ENCODE results near the gene SNX5. TPM values are rescaled to one million over a fixed set of nuclear protein-coding genes. Genes with fewer than 3 reads are reported as not detected.

SNX5 gene
- total and polyA plus RNA-seq, 2 donors (not counting 1 experiment from before 2014, with no cell fraction given): 97.8 to 128 TPM

DNA sequence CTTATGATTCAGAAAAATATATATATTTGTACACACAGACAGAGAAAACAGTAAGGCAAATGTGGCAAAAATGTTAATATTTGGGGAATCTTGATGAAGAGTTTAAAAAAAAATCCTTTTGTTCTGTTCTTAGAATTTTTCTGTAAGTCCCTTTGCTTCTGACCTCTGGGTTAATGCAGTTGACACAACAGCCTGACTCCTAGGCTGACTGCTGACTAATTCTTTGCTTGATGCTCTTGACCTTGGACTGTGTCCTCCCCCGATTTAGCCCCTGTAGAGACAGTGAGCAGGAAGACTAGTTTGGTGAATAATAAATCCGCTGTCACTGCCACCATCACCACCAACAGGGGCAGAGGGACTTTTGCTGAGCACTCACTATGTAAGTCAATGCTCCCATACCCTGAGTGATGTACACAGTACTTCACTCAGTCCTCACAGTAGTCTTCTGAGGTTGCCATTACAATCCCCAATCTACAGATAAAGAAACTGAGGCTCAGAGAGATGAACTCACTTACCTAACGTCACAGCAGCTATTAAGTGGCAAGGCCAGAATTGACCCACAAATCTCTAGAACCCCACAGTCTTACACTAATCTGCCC lies 71.7 kb downstream of the SNX5 start:
- DNase-seq (no peak), ATAC-seq (ENCODE audit: low read depth) (no peak)
- intact Hi-C loops (cut with micrococcal nuclease): loop anchor here (5.0 kb wide), 1 partner anchor 40 kb away; no protein-coding TSS in a partner anchor
- Mint-ChIP-seq H3K27ac (no peak overlapping the region), H3K9me3 (ENCODE audit: insufficient read depth) (no peaks in the 10 kb centered on the region), H3K4me3 (no peak overlapping the region), H3K27me3 (peaks cover 18% of the 10 kb centered on the region), H3K4me1 (peaks cover 42% of the 10 kb centered on the region)
- H3K4me3 ChIP-seq (ENCODE audit: control extremely low read depth in 1 of 5, extremely low read depth in 1 of 5, insufficient read depth in 1 of 5, low read depth in 2 of 5, low read length in 4 of 5): no peak overlapping the region
- H3K36me3 ChIP-seq (replicated peaks in 1 of 2; ENCODE audit: control extremely low read depth in 1 of 2, control insufficient read depth in 1 of 2, extremely low read depth in 1 of 2, insufficient read depth in 2 of 2, low read length in 1 of 2): no peaks in the 10 kb centered on the region
- POLR2A ChIA-PET: no interaction called here
- H3K9me3 ChIP-seq (ENCODE audit: control extremely low read depth in 1 of 3, control insufficient read depth in 2 of 3, insufficient read depth in 1 of 3, low read length in 2 of 3): peaks cover 0 to 1% (median 0%) of the 10 kb centered on the region in 3 donors
- CTCF ChIA-PET: interaction anchor here (0.6 to 10.3 kb wide), 14 partner anchors 11 to 392 kb away, joined by 3 to 159 read pairs (median 6); partner anchors contain the start of genes DSTN and RRBP1
- H4K20me1 ChIP-seq (ENCODE audit: control insufficient read depth, insufficient read depth, low read length, poor library complexity, severe bottlenecking): no peaks in the 10 kb centered on the region
- H3K4me2 ChIP-seq (replicated peaks; ENCODE audit: low read depth, low read length, poor library complexity, severe bottlenecking): no peak overlapping the region
- peaks cover 0 to 4% (median 2%) of the 10 kb centered on the region in 4 experiments for H3K27me3 ChIP-seq (replicated peaks in 1 of 4; ENCODE audit: control extremely low read depth in 1 of 4, control insufficient read depth in 3 of 4, insufficient read depth in 4 of 4, low read length in 3 of 4)
- peaks cover 7% of the 10 kb centered on the region for H3K79me2 ChIP-seq (ENCODE audit: control insufficient read depth, insufficient read depth, low read length)
- 67% methylated on average over 1 of the region's 3 CpGs for WGBS (ENCODE audit: insufficient coverage)
- no peak overlapping the region for H3K9ac ChIP-seq (ENCODE audit: low read length)
- peaks cover 33 to 36% of the 10 kb centered on the region in 2 donors for H3K4me1 ChIP-seq (ENCODE audit: control insufficient read depth in 2 of 2, insufficient read depth in 2 of 2, low read length in 2 of 2)
- no peak overlapping the region for H3K27ac ChIP-seq (ENCODE audit: low read length in 2 of 2)
- no peak overlapping the region for H2AFZ ChIP-seq (ENCODE audit: insufficient read depth, low read depth, low read length, poor library complexity, severe bottlenecking)
- TF ChIP-seq, protein P1, sequence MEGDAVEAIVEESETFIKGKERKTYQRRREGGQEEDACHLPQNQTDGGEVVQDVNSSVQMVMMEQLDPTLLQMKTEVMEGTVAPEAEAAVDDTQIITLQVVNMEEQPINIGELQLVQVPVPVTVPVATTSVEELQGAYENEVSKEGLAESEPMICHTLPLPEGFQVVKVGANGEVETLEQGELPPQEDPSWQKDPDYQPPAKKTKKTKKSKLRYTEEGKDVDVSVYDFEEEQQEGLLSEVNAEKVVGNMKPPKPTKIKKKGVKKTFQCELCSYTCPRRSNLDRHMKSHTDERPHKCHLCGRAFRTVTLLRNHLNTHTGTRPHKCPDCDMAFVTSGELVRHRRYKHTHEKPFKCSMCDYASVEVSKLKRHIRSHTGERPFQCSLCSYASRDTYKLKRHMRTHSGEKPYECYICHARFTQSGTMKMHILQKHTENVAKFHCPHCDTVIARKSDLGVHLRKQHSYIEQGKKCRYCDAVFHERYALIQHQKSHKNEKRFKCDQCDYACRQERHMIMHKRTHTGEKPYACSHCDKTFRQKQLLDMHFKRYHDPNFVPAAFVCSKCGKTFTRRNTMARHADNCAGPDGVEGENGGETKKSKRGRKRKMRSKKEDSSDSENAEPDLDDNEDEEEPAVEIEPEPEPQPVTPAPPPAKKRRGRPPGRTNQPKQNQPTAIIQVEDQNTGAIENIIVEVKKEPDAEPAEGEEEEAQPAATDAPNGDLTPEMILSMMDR (IDR thresholded peaks at IDR 0.05): no peak
- no peak for TF ChIP-seq EZH2 (IDR thresholded peaks at IDR 0.05; ENCODE audit: borderline replicate concordance, insufficient read depth, low read depth, low read length, poor library complexity, severe bottlenecking)

DNA sequence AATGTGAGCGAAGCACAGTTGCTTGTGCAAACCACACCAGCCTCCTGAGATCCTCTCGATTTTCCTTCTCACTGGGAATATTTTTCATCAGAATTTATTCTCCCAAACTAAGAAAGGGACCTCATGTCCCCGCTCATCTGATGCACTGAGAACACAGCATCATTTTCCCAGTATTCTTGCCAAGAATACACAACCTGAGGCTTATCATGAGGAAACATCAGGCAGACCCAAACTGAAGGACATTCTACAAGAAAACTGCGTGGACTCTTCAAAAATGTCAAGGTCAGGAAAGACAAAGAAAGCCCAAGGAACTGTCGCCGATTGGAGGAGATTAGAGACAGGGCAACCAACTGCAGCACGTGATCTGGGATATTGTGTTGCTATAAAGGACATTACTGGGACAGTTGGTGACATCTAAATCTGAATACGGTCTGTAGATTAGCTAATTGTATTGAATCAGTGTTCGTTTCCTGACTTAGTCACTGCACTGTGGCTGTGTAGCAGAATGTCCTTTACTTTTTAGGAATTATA lies 72.3 kb downstream of the SNX5 start:
- peaks cover 7% of the 10 kb centered on the region for H3K79me2 ChIP-seq (ENCODE audit: control insufficient read depth, insufficient read depth, low read length)
- intact Hi-C loops (cut with micrococcal nuclease): loop anchor here (5.0 kb wide), 1 partner anchor 39 kb away; no protein-coding TSS in a partner anchor
- peak overlapping the region; percentile 61 for H2AFZ ChIP-seq (ENCODE audit: insufficient read depth, low read depth, low read length, poor library complexity, severe bottlenecking)
- peaks cover 0 to 2% (median 0%) of the 10 kb centered on the region in 3 donors for H3K9me3 ChIP-seq (ENCODE audit: control extremely low read depth in 1 of 3, control insufficient read depth in 2 of 3, insufficient read depth in 1 of 3, low read length in 2 of 3)
- H3K4me1 Mint-ChIP-seq: peaks cover 39% of the 10 kb centered on the region
- H3K27ac Mint-ChIP-seq: no peak overlapping the region
- H3K4me1 ChIP-seq (ENCODE audit: control insufficient read depth in 2 of 2, insufficient read depth in 2 of 2, low read length in 2 of 2): peaks cover 30 to 35% of the 10 kb centered on the region in 2 donors
- H4K20me1 ChIP-seq (ENCODE audit: control insufficient read depth, insufficient read depth, low read length, poor library complexity, severe bottlenecking): no peaks in the 10 kb centered on the region
- H3K4me2 ChIP-seq (replicated peaks; ENCODE audit: low read depth, low read length, poor library complexity, severe bottlenecking): peak overlapping the region; percentile 70
- H3K27me3 ChIP-seq (replicated peaks in 1 of 4; ENCODE audit: control extremely low read depth in 1 of 4, control insufficient read depth in 3 of 4, insufficient read depth in 4 of 4, low read length in 3 of 4): peaks cover 0 to 4% (median 2%) of the 10 kb centered on the region in 4 experiments
- no peaks in the 10 kb centered on the region for H3K36me3 ChIP-seq (replicated peaks in 1 of 2; ENCODE audit: control extremely low read depth in 1 of 2, control insufficient read depth in 1 of 2, extremely low read depth in 1 of 2, insufficient read depth in 2 of 2, low read length in 1 of 2)
- TF ChIP-seq, protein P1 (IDR thresholded peaks at IDR 0.05): no peak
- TF ChIP-seq EZH2 (IDR thresholded peaks at IDR 0.05; ENCODE audit: borderline replicate concordance, insufficient read depth, low read depth, low read length, poor library complexity, severe bottlenecking): no peak
- DNase-seq (no peak), ATAC-seq (ENCODE audit: low read depth) (no peak)
- peak overlapping the region; percentile 51 for H3K9ac ChIP-seq (ENCODE audit: low read length)
- H3K4me3 ChIP-seq (ENCODE audit: control extremely low read depth in 1 of 5, extremely low read depth in 1 of 5, insufficient read depth in 1 of 5, low read depth in 2 of 5, low read length in 4 of 5): peak overlapping the region in 3 of 5 experiments; percentile 44 to 58 (median 46)
- H3K9me3 Mint-ChIP-seq (ENCODE audit: insufficient read depth): no peaks in the 10 kb centered on the region
- 31% methylated on average over 9 of the region's 9 CpGs for WGBS (ENCODE audit: insufficient coverage)
- ChIA-PET POLR2A (no interaction called here), CTCF (interaction anchor here (0.6 to 10.3 kb wide), 11 partner anchors 12 to 391 kb away, joined by 3 to 159 read pairs (median 9); partner anchors contain the start of gene RRBP1)
- peaks cover 18% of the 10 kb centered on the region for H3K27me3 Mint-ChIP-seq
- H3K4me3 Mint-ChIP-seq: peak overlapping the region; percentile 90
- H3K27ac ChIP-seq (ENCODE audit: low read length in 2 of 2): peak overlapping the region in 1 of 2 donors; percentile 64
